Smooth muscle cell (in vitro differentiated cells): ENCODE results near the gene EXOC6. TPM values are rescaled to one million over a fixed set of nuclear protein-coding genes. Genes with fewer than 3 reads are reported as not detected.
A peak's percentile ranks its signal among the peaks of the same experiment; 100 is the strongest.

Experiments
- DNase-seq: peaks from one replicate; lab custom pipeline; 2025; ENCODE audit not compliant: unreplicated experiment; lab: John Stamatoyannopoulos, UW
- H2AFZ ChIP-seq: fragments of 200-600 bp; sonication (generic); 2 replicates; pipeline ENCODE4 v1.6.0; 2016; ENCODE audit warnings: antibody characterized with exemption, low read depth, mild to moderate bottlenecking
- H3F3A ChIP-seq: fragments of 200-600 bp; sonication (generic); 2 replicates; pipeline ENCODE4 v1.6.0; 2017; ENCODE audit warnings: antibody characterized with exemption, low read depth
- H3K27ac ChIP-seq: fragments of 200-600 bp; sonication (generic); 2 replicates; pipeline ENCODE4 v1.5.1; 2016; ENCODE audit warnings: low read depth, mild to moderate bottlenecking
- H3K27me3 ChIP-seq: fragments of 200-600 bp; sonication (generic); 2 replicates; pipeline ENCODE4 v1.6.1; 2016; ENCODE audit warnings: low read depth, mild to moderate bottlenecking
- H3K36me3 ChIP-seq: fragments of 200-600 bp; sonication (generic); 2 replicates; pipeline ENCODE4 v1.5.1; 2016; ENCODE audit warnings: low read depth
- H3K4me1 ChIP-seq: fragments of 200-600 bp; sonication (generic); 2 replicates; pipeline ENCODE4 v1.5.1; 2016; ENCODE audit warnings: low read depth
- H3K4me2 ChIP-seq: fragments of 200-600 bp; sonication (generic); 2 replicates; pipeline ENCODE4 v1.6.0; 2016; ENCODE audit warnings: mild to moderate bottlenecking
- H3K4me3 ChIP-seq: fragments of 200-600 bp; sonication (generic); 2 replicates; pipeline ENCODE4 v1.5.1; 2016; ENCODE audit warnings: mild to moderate bottlenecking
- H3K79me2 ChIP-seq: fragments of 200-600 bp; sonication (generic); 2 replicates; pipeline ENCODE4 v1.6.0; 2016; ENCODE audit warnings: low read depth, mild to moderate bottlenecking
- H3K9ac ChIP-seq: fragments of 200-600 bp; sonication (generic); 2 replicates; pipeline ENCODE4 v1.6.0; 2016; ENCODE audit warnings: low read depth
- H3K9me3 ChIP-seq: fragments of 200-600 bp; sonication (generic); replicated peaks from 2 replicates; pipeline ENCODE4 v1.5.1; 2016; ENCODE audit warnings: low read depth
- H4K20me1 ChIP-seq: fragments of 200-600 bp; sonication (generic); 2 replicates; pipeline ENCODE4 v1.6.0; 2016; ENCODE audit warnings: low read depth
- CTCF ChIP-seq: fragments of 200-600 bp; sonication (generic); IDR thresholded peaks from 2 replicates; pipeline ENCODE4 v1.5.1; 2017; ENCODE audit warnings: borderline replicate concordance, mild to moderate bottlenecking, antibody characterized with exemption; ENCODE audit not compliant: insufficient read depth, poor library complexity, severe bottlenecking
- WGBS: methylation state at CpG from one replicate; pipeline ENCODE4 v1.1.7; 2016; ENCODE audit warnings: low lambda C conversion rate; 5-methylcytosine and 5-hydroxymethylcytosine counted together
- polyA plus RNA-seq: library from polyadenylated mRNA; unstranded; fragments of >200 nt; fragmentation: Nextera tagmentation; extraction: Ambion mirVana; gene quantifications from 2 replicates; pipeline ENCODE4 v1.2.1, GENCODE V29; 2016
- total RNA-seq: library from RNA; depleted of rRNA; stranded (reverse); fragments of >200 nt; gene quantifications from 2 replicates; pipeline ENCODE4 v1.2.3, GENCODE V29; 2014

The EXOC6 gene
- total and polyA plus RNA-seq, 2 experiments from 2014 or later, result 1.7 to 5.2 TPM

DNA sequence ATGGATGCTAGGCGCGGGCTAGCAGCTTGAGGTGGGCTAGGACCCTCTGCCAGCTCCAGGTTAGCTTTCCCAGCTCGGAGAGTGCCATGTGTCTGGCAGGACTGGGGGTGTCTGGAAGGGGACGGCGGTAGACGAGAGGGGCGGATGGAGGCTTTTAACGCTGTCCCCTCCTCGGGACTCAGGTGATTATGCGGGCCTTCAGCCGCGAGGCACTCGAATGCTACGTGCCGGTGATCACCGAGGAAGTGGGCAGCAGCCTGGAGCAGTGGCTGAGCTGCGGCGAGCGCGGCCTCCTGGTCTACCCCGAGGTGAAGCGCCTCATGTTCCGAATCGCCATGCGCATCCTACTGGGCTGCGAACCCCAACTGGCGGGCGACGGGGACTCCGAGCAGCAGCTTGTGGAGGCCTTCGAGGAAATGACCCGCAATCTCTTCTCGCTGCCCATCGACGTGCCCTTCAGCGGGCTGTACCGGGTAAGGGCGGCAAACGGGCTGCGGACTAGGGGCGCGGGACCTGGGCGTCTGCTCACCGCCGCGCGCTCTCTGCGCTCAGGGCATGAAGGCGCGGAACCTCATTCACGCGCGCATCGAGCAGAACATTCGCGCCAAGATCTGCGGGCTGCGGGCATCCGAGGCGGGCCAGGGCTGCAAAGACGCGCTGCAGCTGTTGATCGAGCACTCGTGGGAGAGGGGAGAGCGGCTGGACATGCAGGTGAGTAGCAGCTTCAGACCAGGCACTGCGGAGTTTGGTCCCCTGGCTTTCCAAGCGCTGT lies 226.5 kb downstream of the EXOC6 start:
- Histone ChIP-seq H3K4me2 (peak overlapping the region; percentile 77), H2AFZ (no peak overlapping the region)
- no peak for TF ChIP-seq CTCF

GRCh38 chr10:93075369-93076221 lies 227.3 kb downstream of the EXOC6 start:
- WGBS, result 17% methylated on average over 25 of the region's 25 CpGs
- H3K27ac ChIP-seq, result no peak overlapping the region
- no peaks in the 10 kb centered on the region for H3K36me3 ChIP-seq
- no peak overlapping the region for H2AFZ ChIP-seq
- no peak for DNase-seq
- H3K9me3 ChIP-seq, result no peaks in the 10 kb centered on the region
- H3K4me3 ChIP-seq, result no peak overlapping the region
- H4K20me1 ChIP-seq, result no peaks in the 10 kb centered on the region
- H3K9ac ChIP-seq, result no peak overlapping the region
- H3K4me2 ChIP-seq, result peak overlapping the region; percentile 77
- no peaks in the 10 kb centered on the region for H3K79me2 ChIP-seq
- H3K4me1 ChIP-seq, result peaks cover 34% of the 10 kb centered on the region
- H3F3A ChIP-seq, result no peaks in the 10 kb centered on the region
- H3K27me3 ChIP-seq, result peaks cover 76% of the 10 kb centered on the region
- no peak for TF ChIP-seq CTCF

More for the DNA sequence above, 226.5 kb downstream of the EXOC6 start:
- no peak overlapping the region for H3K9ac ChIP-seq
- DNase-seq, result no peak
- H4K20me1 ChIP-seq, result no peaks in the 10 kb centered on the region
- 3% methylated on average over 67 of the region's 67 CpGs for WGBS
- H3F3A ChIP-seq, result no peaks in the 10 kb centered on the region
- peaks cover 84% of the 10 kb centered on the region for H3K27me3 ChIP-seq
- H3K9me3 ChIP-seq, result no peaks in the 10 kb centered on the region
- H3K4me3 ChIP-seq, result peak overlapping the region; percentile 26
- H3K27ac ChIP-seq, result no peak overlapping the region
- no peaks in the 10 kb centered on the region for H3K79me2 ChIP-seq
- H3K4me1 ChIP-seq, result peaks cover 34% of the 10 kb centered on the region
- H3K36me3 ChIP-seq, result no peaks in the 10 kb centered on the region

- no peaks in the 10 kb centered on the region for H3K79me2 ChIP-seq
- no peaks in the 10 kb centered on the region for H3K9me3 ChIP-seq
- peaks cover 63% of the 10 kb centered on the region for H3K27me3 ChIP-seq
- no peak for TF ChIP-seq CTCF
- no peak overlapping the region for H3K9ac ChIP-seq
- H4K20me1 ChIP-seq, result no peaks in the 10 kb centered on the region
- no peaks in the 10 kb centered on the region for H3K36me3 ChIP-seq
- no peak for DNase-seq
- no peak overlapping the region for H2AFZ ChIP-seq
- H3K4me3 ChIP-seq, result no peak overlapping the region
- H3K4me1 ChIP-seq, result peaks cover 31% of the 10 kb centered on the region
- H3K27ac ChIP-seq, result no peak overlapping the region
- H3F3A ChIP-seq, result no peaks in the 10 kb centered on the region
- no peak overlapping the region for H3K4me2 ChIP-seq
- 28% methylated on average over 2 of the region's 2 CpGs for WGBS
Observed at GRCh38 chr10:93076871-93077270, 228.6 kb downstream of the EXOC6 start.
